HG02759 (cell line): ENCODE measurements around the gene APBA3.
"Not testable (repeated sequence)": the region's sequence is repeated elsewhere in the genome, so short reads cannot be mapped to it uniquely, and the experiment has no call there.

Experiments used
- ATAC-seq: cut with Tn5 transposase; IDR thresholded peaks from one replicate; pipeline ENCODE4 v1.9.1; 2021; ENCODE audit warnings: mild to moderate bottlenecking, moderate library complexity; ENCODE audit not compliant: unreplicated experiment

Gene APBA3

GRCh38 chr19:3771906-3772455 lies 10.5 kb upstream of the APBA3 start, which contains the start of gene RAX2:
RAX2 (minus strand) TSS chr19:3772228; CDS start chr19:3771742, 486 bp downstream.
- no peak for ATAC-seq

GRCh38 chr19:3771000-3771905 lies 9.8 kb upstream of the APBA3 start:
- no peak for ATAC-seq

- no peak for ATAC-seq
These were observed 8.9 kb upstream of the APBA3 start for GRCh38 chr19:3770136-3770999.

- no peak for ATAC-seq
These were observed 8.0 kb upstream of the APBA3 start for GRCh38 chr19:3769494-3769893.

- no peak for ATAC-seq
These were observed 7.2 kb upstream of the APBA3 start for GRCh38 chr19:3768748-3769099.

- ATAC-seq = no peak
These were observed 6.7 kb upstream of the APBA3 start for GRCh38 chr19:3768015-3768747.

- ATAC-seq = no peak
These were observed 5.6 kb upstream of the APBA3 start for GRCh38 chr19:3767050-3767449.

GRCh38 chr19:3766520-3766919 lies 5.0 kb upstream of the APBA3 start:
- no peak for ATAC-seq

GRCh38 chr19:3765757-3766156 lies 4.3 kb upstream of the APBA3 start:
- ATAC-seq = not testable (repeated sequence)

GRCh38 chr19:3765121-3765520 lies 3.6 kb upstream of the APBA3 start:
- ATAC-seq = no peak

GRCh38 chr19:3762501-3763459 lies 1.3 kb upstream of the APBA3 start, which contains the start of gene MRPL54:
MRPL54 (plus strand) TSS chr19:3762682; CDS start chr19:3762701, 19 bp downstream.
- peak; percentile 82 for ATAC-seq

- ATAC-seq = no peak
These were observed 610 bp upstream of the APBA3 start for GRCh38 chr19:3762130-3762473.

- no peak for ATAC-seq
These were observed 576 bp downstream of the APBA3 start for GRCh38 chr19:3760871-3761361.

GRCh38 chr19:3759482-3760254 lies 1.8 kb downstream of the APBA3 start:
- no peak for ATAC-seq

GRCh38 chr19:3758297-3758696 lies 3.2 kb downstream of the APBA3 start:
- ATAC-seq = not testable (repeated sequence)

GRCh38 chr19:3757705-3758104 lies 3.8 kb downstream of the APBA3 start:
- ATAC-seq = not testable (repeated sequence)

- no peak for ATAC-seq
These were observed 7.7 kb downstream of the APBA3 start for GRCh38 chr19:3753631-3754410.

- no peak for ATAC-seq
These were observed 9.0 kb downstream of the APBA3 start for GRCh38 chr19:3752492-3752891.
